GM19372 (cell line): ENCODE results near the gene TMEM117.
A peak's percentile ranks its signal among the peaks of the same experiment; 100 is the strongest.

Experiments used
- ATAC-seq: cut with Tn5 transposase; IDR thresholded peaks from one replicate; pipeline ENCODE4 v1.9.1; 2021; ENCODE audit warnings: mild to moderate bottlenecking, low read depth, moderate library complexity; ENCODE audit not compliant: unreplicated experiment

The TMEM117 gene

DNA sequence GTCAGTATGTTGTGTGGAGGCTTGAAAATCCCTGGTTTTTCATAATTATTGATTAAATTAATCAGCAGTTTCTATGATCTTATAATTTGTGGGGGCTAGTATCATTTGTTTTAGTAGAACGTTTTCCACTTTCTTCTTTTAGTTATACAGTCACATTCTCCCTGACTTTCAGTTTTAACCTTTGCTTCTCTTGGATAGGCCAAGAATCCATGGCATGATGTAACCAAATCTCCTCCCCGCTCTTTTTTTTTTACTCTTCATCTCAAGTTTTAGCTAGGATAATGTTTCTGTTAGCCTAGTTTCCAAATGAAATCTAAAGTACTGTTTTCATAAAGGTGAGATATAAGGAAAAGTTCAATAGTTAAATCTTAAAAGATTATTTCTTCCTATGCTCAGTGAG, 106.5 kb downstream of the TMEM117 start:
- ATAC-seq, result no peak

DNA sequence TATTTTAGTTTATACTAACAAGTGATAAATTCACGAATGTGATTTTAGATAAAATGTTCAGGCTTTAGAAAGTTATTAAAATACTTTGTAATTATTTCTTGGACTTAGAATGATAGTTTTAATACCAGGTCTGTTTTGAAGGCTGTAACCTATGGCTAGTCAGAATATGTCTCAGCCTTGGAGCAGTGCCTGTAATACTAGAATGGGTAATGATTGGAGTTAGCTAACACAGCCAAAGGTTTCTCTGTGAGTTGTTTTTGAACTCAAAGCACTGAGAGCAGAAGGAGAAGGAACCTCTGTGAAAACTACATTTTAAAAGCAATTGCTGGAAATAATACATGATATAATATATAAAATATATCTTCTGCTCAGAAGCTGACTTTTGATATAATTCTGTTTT, 110.1 kb downstream of the TMEM117 start:
- ATAC-seq, result no peak

- no peak for ATAC-seq
Measured at GRCh38 chr12:43951286-43951685, 115.4 kb downstream of the TMEM117 start.

DNA sequence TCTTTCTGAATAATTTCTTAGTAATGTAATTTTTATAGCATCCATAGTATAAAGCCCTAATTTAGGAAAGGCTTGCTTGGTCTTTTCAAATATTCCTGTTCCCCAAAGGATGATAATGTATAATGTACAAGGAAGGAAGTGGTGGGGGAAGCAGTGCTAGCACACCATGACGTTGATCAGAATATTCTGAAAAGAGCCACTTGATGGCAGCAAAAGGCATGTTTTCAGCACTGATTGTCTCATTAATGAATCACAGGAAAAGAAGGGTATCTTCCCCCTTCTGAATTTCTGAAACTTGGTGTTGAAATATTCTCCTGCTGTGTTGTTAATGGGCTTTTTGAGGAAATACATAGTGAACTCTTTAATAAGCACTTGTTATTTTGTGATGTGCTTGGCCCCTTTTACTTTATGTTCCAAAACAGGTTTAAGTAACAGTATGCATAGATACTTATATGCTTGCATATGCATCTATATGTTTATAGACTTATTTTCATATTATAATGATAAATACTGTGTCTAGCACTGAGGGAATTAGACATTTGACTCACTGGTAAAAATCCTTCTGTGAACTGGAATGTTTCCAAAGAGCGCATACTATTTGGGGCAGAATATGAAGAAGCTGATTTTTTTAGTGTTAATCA, 122.0 kb downstream of the TMEM117 start:
- peak; percentile 97 for ATAC-seq

GRCh38 chr12:43964033-43964432, 128.2 kb downstream of the TMEM117 start:
- ATAC-seq, result no peak

DNA sequence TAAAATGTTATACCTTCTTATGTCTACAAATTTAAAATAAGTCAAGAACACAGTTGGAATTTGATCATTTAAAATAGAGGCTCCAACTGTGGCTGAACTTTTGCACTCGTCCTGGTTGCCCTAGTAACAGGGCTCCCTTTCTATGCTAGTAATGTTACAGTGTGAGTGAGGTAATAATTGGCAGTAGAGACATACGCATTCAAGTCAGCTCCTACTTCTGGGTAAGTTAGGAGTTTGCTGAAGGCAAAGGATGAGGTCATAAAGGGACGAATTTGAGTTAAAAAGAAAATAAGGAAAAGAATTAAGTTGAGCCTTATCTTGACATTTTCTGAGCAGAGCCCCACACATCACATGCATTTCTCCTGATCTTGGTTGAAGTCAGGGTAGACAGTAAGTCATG, 129.1 kb downstream of the TMEM117 start:
- no peak for ATAC-seq

GRCh38 chr12:43965899-43966298, 130.0 kb downstream of the TMEM117 start:
- ATAC-seq, result no peak

- ATAC-seq, result no peak
Measured at GRCh38 chr12:43968736-43969135, 132.9 kb downstream of the TMEM117 start.

DNA sequence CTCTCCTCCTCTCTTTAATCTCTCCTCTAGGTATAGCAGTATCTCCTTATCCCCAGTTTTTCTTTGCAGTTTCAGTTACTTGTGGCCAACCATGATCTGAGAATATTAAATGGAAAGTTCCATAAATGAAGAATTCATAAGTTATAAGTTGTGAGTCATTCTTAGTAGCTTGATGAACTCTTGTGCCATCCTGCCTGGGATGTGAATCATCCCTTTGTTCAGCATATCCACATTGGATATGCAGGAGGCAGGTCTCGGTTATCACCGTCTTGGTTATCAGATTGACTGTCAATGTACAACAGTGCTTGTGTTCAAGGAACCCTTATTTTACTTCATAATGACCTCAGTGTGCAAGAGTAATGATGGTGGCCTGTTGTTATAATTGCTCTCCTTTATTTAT, 134.0 kb downstream of the TMEM117 start:
- ATAC-seq, result no peak

DNA sequence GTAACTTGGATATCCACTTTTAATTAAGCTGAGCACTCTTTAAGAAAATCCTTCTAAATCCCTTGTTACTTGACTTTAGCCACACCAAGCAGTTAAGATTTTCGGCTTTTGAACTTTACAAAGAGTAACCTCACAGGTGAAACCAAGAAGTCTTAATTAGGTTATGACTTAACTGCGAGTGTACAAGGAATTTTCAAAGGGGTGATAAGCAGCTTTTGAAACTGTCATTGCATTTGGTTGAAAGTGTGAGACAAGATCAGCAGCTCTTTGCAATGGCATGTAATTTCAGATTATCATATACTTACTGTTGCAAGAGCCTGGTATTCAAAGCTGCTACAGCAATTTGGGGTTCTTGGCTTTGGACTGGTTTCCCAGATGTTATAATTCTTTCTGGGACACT, 137.5 kb downstream of the TMEM117 start:
- no peak for ATAC-seq

DNA sequence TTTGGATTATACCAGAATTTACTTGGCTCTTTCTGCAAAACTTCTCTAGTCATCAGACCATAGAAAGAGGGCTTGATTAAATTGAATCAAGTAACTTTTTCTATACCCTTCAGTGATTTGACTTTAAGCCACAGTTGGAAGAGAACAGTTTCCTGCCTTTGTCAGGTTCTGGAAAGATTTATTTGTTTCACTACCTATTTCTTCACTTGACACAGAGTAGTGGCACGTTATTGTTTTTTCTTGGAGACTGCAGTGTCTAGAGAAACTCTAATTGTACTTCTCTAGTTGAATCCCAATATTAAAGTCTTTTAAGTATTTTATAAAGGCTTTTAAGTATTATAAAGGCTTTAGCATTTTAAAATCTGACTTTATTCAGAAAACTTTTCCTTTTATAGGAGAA, 138.1 kb downstream of the TMEM117 start:
- no peak for ATAC-seq

- ATAC-seq, result no peak
Measured at GRCh38 chr12:43976027-43976426, 140.1 kb downstream of the TMEM117 start.

DNA sequence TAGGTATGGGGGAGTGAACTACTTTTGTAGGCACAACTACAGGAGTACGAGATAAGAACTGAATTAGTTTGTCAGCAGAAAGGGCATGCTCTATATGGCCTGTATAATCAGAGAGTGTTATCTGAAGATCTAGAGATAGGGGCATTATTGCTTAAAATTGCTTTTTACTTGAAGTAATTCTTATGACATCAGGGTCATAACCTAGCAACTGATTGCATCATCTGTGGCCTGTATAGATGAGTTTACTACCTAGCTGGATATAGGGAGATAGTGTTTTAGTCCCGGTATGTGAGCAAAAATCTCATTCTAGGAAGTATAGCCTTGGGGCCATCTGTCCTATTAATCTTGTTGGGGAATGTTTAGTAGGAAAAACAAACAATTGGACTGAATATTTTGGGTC, 142.7 kb downstream of the TMEM117 start:
- ATAC-seq, result no peak

DNA sequence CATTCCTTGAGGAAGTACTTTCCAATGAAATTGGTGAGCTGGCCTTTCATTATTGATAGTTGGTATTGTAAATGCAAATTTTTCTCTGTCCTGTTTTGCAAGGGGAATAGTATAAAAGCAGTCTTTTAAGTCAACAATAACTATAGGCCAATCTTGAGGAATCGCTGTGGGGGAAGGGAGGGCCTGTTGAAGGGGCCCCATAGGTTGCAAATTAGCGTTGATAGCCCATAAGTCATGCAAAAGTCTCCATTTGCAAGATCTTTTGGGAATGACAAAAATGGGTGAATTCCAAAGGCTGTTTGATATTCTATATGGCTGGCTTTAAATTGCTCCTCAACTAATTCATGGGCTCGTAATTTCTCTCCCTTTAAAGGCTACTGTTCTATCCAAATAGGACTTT, 143.6 kb downstream of the TMEM117 start:
- ATAC-seq, result no peak

DNA sequence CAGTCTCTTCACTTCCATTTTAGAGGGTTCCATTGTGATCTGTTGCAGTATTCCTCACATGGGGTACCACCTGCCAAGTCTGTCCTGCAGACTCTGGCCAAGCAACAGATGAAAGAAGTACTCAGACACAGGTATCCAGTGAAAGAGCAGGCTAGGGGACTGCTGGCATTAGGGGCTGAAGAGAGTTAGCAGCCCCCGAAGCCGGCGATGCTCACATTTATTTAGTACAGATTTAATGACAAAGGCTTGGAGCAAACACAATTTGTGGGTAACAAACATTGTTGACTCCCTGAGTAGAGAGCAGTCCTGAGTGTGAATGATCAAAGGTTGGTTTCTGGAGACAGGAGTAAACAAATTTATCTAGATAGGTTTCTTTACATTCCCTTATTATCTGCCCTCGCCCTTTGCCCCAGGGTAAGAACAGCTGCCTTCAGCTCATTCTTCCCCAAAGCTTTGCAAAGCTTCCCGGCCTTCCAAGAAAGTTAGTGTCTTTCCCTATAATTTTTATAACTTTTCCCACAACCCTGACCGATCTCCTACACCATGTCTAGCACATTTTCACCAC, 144.8 kb downstream of the TMEM117 start:
- ATAC-seq, result no peak

GRCh38 chr12:43981726-43982125, 145.8 kb downstream of the TMEM117 start:
- no peak for ATAC-seq

GRCh38 chr12:43982544-43982943, 146.7 kb downstream of the TMEM117 start:
- ATAC-seq, result no peak

- ATAC-seq, result peak; percentile 94
Measured at GRCh38 chr12:43988838-43989560, 153.1 kb downstream of the TMEM117 start.

DNA sequence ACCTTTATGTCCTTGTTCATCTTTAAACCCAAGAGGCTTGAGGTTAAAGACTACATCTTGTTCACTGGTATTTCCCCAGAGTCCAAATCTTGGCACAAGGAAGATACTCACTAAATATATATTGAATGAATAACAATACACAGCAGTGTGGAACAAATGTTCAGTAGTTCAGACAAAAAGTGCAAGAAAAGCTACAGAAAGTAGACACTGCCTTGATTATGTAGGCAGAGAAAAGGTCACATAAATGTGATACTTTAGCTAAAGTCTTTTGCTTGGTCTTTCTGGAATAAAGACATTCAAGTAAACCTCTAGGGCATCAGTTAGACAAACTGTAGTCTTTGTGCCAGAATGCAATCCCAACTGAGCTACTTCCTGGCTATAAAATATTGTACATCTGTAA, 157.0 kb downstream of the TMEM117 start:
- no peak for ATAC-seq

- peak; percentile 95 for ATAC-seq
Measured at GRCh38 chr12:44000309-44000952, 164.6 kb downstream of the TMEM117 start.

DNA sequence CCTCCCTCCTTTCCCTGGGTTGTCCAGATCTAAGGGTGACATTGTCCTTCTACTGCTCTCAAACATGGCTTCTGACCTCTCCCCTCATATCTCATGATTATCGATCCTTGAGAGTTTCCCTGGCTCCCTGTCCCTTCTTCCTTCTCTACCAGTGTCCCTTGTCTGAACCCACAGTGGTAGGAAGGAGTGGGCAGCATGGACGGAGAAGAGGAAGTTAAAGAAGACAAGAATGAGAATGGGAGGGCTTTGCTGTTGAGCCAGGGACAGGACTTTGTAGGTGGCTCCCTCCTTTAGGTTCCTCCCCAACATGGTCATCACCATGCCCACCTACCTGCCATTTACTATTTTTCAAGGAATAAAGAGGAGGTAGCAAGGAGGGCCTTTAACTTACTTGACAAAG, 166.7 kb downstream of the TMEM117 start:
- no peak for ATAC-seq

DNA sequence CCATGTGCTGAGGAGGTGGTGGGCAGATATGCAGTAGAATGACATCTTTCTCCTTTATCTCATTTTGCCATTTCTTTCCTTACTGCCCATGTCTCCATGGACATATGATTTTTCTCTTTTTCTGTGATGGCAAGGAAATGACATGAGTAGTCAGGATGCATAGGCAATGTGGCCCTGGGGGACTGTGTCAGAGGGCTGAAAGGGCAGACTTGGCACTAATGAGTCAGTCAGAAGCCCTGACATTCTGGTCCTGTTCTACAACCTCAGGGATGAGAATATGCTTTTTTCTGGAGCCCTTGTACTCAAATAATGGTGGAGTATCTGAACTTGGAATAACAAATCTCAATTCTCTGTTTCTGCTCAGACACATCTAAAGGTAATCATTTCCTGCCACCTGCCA, 167.8 kb downstream of the TMEM117 start:
- no peak for ATAC-seq
